Osteoblast (primary cell): ENCODE data around the gene TMED6. TPM values are rescaled to one million over a fixed set of nuclear protein-coding genes. Genes with fewer than 3 reads are reported as not detected.

Experiments used
- DNase-seq: peaks from one replicate; pipeline ENCODE4 v3.0.0; 2011; ENCODE audit warnings: low spot score, mixed read lengths; ENCODE audit not compliant: insufficient read length; ENCODE audit errors: missing footprints
- H2AFZ ChIP-seq: 2 replicates; pipeline ENCODE4 v1.6.0; 2011; ENCODE audit warnings: mild to moderate bottlenecking, low read length
- H3K27ac ChIP-seq: 2 replicates; pipeline ENCODE4 v1.5.1; 2011; ENCODE audit warnings: mild to moderate bottlenecking, low read depth, low read length, moderate library complexity
- H3K27me3 ChIP-seq: 2 replicates; pipeline ENCODE4 v1.6.0; 2012; ENCODE audit warnings: mild to moderate bottlenecking, control low read depth, inconsistent platforms, low read length, moderate library complexity; ENCODE audit not compliant: insufficient read depth
- H3K36me3 ChIP-seq: 2 replicates; pipeline ENCODE4 v1.5.1; 2011; ENCODE audit warnings: mild to moderate bottlenecking, low read length, control low read depth, moderate library complexity; ENCODE audit not compliant: insufficient read depth
- H3K4me1 ChIP-seq: 2 replicates; pipeline ENCODE4 v1.5.1; 2011; ENCODE audit warnings: mild to moderate bottlenecking, low read length, control low read depth, moderate library complexity; ENCODE audit not compliant: insufficient read depth
- H3K4me2 ChIP-seq: 2 replicates; pipeline ENCODE4 v1.6.0; 2011; ENCODE audit warnings: mild to moderate bottlenecking, low read length; ENCODE audit not compliant: insufficient read depth
- H3K4me3 ChIP-seq: fragments of 200-600 bp; sonication (generic); 3 replicates; pipeline ENCODE4 v1.5.1; 2012; ENCODE audit warnings: mild to moderate bottlenecking, low read length, inconsistent platforms; ENCODE audit not compliant: insufficient read depth
- H3K79me2 ChIP-seq: 2 replicates; pipeline ENCODE4 v1.6.0; 2012; ENCODE audit warnings: mild to moderate bottlenecking, low read length, control low read depth, inconsistent platforms; ENCODE audit not compliant: insufficient read depth
- H3K9me3 ChIP-seq: 2 replicates; pipeline ENCODE4 v1.5.1; 2011; ENCODE audit warnings: low read depth, low read length, control low read depth
- H4K20me1 ChIP-seq: 2 replicates; pipeline ENCODE4 v1.6.0; 2012; ENCODE audit warnings: mild to moderate bottlenecking, low read length, control low read depth; ENCODE audit not compliant: insufficient read depth
- CTCF ChIP-seq: IDR thresholded peaks from 2 replicates; pipeline ENCODE4 v1.5.1; 2011; ENCODE audit warnings: mild to moderate bottlenecking, low read depth, low read length, moderate library complexity; ENCODE audit errors: extremely low read depth
- total RNA-seq: library from RNA; depleted of rRNA; stranded (reverse); fragments of >200 nt; gene quantifications from 2 replicates; pipeline ENCODE4 v1.2.3, GENCODE V29; 2012

TMED6 gene
- total RNA-seq, 1 donor, result 0.72 TPM

GRCh38 chr16:69329369-69330285 lies 22.0 kb downstream of the TMED6 start:
- Histone ChIP-seq H3K4me3 (peak overlapping the region; percentile 84), H3K27me3 (no peaks in the 10 kb centered on the region), H3K4me1 (peaks cover 30% of the 10 kb centered on the region), H3K4me2 (peak overlapping the region; percentile 87), H3K9me3 (no peaks in the 10 kb centered on the region), H3K27ac (peak overlapping the region; percentile 79), H4K20me1 (peaks cover 27% of the 10 kb centered on the region), H3K79me2 (peaks cover 68% of the 10 kb centered on the region), H3K36me3 (peaks cover 62% of the 10 kb centered on the region), H2AFZ (no peak overlapping the region)
- DNase-seq, result peak; percentile 79
- no peak for TF ChIP-seq CTCF

GRCh38 chr16:69328854-69329316 lies 22.7 kb downstream of the TMED6 start:
- Histone ChIP-seq H3K79me2 (peaks cover 70% of the 10 kb centered on the region), H3K4me3 (peak overlapping the region; percentile 84), H3K4me2 (peak overlapping the region; percentile 87), H3K27me3 (no peaks in the 10 kb centered on the region), H3K9me3 (no peaks in the 10 kb centered on the region), H3K36me3 (peaks cover 62% of the 10 kb centered on the region), H3K27ac (peak overlapping the region; percentile 23), H4K20me1 (peaks cover 28% of the 10 kb centered on the region), H2AFZ (no peak overlapping the region), H3K4me1 (peaks cover 30% of the 10 kb centered on the region)
- peak; percentile 81 for DNase-seq
- TF ChIP-seq CTCF, result no peak

GRCh38 chr16:69327585-69328310 lies 23.8 kb downstream of the TMED6 start:
- no peaks in the 10 kb centered on the region for H3K9me3 ChIP-seq
- peaks cover 73% of the 10 kb centered on the region for H3K79me2 ChIP-seq
- peaks cover 66% of the 10 kb centered on the region for H3K36me3 ChIP-seq
- H3K27ac ChIP-seq, result no peak overlapping the region
- H3K4me3 ChIP-seq, result no peak overlapping the region
- no peak for TF ChIP-seq CTCF
- peaks cover 31% of the 10 kb centered on the region for H4K20me1 ChIP-seq
- H2AFZ ChIP-seq, result no peak overlapping the region
- H3K4me2 ChIP-seq, result peak overlapping the region; percentile 87
- no peaks in the 10 kb centered on the region for H3K27me3 ChIP-seq
- DNase-seq, result no peak
- peaks cover 30% of the 10 kb centered on the region for H3K4me1 ChIP-seq
